ENCODE measurements around the gene JAML. TPM values are rescaled to one million over a fixed set of nuclear protein-coding genes. Genes with fewer than 3 reads are reported as not detected.

The JAML gene
- total and polyA plus RNA-seq, 11 donors = 0.90 to 18.4 (median 1.6) TPM

DNA sequence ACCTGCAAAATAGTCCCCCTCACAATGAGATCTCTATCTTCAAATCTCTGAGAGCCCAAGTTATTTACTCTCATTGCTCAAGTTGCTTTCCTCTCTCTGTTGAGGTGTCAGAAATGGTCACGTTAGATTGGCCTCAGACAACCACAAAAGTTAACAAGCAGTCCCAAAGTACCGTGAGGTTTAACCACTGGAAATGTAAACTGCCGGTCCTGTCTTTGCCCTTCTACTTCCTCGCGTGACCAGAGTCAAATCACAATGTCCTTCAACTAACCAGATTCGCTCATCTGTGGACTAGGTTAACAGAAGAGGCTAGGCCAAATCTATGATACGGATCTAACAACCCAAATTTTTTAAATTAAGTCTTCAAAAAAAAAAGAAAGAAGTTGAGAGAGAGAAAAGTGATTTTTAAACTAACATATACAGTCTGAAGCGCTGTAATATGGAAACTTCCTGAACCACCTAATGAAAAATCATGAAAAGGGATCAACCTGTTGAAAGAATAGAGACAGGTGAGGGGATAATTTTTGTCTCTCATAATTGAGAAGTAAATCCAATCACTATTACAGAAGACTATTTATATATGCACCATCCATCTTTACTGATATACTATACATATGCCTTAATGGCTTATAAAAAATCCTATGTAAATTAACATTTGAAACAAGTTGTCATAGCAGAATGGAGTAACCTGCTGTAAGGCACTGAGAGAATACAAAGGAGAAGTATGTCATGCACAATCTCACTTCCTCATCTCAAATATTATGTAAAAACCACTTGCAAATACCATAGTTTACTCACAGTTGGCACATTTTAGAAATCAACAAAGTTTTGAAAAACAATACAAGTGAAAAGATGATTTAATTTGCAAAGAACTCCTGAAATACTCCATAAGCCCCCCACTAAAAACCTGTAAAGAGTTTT is 3.3 kb upstream of the JAML start:
- peaks cover 0 to 62% (median 0%) of the 10 kb centered on the region in 12 donors for H3K4me1 ChIP-seq
- TF ChIP-seq, protein P1, sequence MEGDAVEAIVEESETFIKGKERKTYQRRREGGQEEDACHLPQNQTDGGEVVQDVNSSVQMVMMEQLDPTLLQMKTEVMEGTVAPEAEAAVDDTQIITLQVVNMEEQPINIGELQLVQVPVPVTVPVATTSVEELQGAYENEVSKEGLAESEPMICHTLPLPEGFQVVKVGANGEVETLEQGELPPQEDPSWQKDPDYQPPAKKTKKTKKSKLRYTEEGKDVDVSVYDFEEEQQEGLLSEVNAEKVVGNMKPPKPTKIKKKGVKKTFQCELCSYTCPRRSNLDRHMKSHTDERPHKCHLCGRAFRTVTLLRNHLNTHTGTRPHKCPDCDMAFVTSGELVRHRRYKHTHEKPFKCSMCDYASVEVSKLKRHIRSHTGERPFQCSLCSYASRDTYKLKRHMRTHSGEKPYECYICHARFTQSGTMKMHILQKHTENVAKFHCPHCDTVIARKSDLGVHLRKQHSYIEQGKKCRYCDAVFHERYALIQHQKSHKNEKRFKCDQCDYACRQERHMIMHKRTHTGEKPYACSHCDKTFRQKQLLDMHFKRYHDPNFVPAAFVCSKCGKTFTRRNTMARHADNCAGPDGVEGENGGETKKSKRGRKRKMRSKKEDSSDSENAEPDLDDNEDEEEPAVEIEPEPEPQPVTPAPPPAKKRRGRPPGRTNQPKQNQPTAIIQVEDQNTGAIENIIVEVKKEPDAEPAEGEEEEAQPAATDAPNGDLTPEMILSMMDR (IDR thresholded peaks at IDR 0.05) = no peak
- no peak for TF ChIP-seq POLR2A (IDR thresholded peaks at IDR 0.05)
- WGBS, 4 donors = 91 to 95% (median 92%) methylated on average over 8 of the region's 8 CpGs

DNA sequence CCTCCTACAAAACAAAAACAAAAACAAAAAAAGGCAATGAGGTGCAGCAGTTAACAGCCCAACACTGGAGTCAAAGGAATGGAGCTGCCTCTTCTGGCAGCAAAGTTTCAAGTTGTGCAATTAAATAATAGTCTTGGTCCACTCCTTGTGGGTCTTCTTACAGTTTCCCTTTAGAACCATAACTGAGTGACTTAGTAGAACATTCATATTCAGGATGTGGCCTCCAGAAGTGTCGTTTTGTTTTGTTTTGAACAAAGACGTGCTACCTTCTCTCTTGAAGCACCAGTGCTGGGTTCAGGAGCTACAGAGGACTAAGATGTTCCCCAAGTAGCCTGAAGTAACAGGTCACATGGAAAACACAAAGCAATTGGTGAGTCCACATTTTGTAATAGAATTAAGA is 2.0 kb upstream of the JAML start:
- H3K36me3 ChIP-seq = peaks cover 0 to 6% (median 0%) of the 10 kb centered on the region in 9 donors
- no peaks in the 10 kb centered on the region for H3K27me3 ChIP-seq
- H3K27ac ChIP-seq = peak overlapping the region in 1 of 12 donors; percentile 93
- 62 to 76% (median 71%) methylated on average over 2 of the region's 2 CpGs for WGBS, 4 donors
- TF ChIP-seq, protein P1 (IDR thresholded peaks at IDR 0.05) = no peak
- TF ChIP-seq POLR2A (IDR thresholded peaks at IDR 0.05) = no peak
- H3K9me3 ChIP-seq = no peaks in the 10 kb centered on the region
- DNase-seq (no peak), ATAC-seq (no peak)
- intact Hi-C loops (cut with DNase I) = no loop called here
- peaks cover 0 to 71% (median 0%) of the 10 kb centered on the region in 12 donors for H3K4me1 ChIP-seq
- no peak overlapping the region for H3K4me3 ChIP-seq

More for the DNA sequence above, 3.3 kb upstream of the JAML start:
- ATAC-seq = peak in 1 of 4 donors; percentile 58
- no peaks in the 10 kb centered on the region for H3K27me3 ChIP-seq
- peaks cover 0 to 10% (median 0%) of the 10 kb centered on the region in 9 donors for H3K36me3 ChIP-seq
- H3K9me3 ChIP-seq = no peaks in the 10 kb centered on the region
- H3K27ac ChIP-seq = peak overlapping the region in 3 of 12 donors; percentile 32 to 93 (median 50)
- DNase-seq = no peak
- intact Hi-C loops (cut with DNase I) = no loop called here
- no peak overlapping the region for H3K4me3 ChIP-seq

DNA sequence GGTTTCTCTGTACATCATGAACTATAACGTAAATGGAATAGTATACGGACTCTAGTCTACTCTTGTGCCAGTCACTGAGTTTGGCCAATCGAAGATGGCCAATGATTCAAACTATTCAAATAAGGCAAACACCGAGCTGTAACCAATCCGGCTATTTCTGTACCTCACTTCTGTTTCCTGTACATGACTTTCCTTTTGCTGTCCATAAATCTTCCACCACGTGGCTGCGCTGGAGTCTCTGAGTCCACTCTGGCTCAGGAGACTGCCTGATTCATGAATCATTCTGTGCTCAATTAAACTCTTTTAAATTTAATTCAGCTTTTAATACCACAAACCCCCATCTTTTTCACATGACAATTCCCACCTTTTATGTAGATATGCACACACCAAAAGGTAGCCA is 1.5 kb upstream of the JAML start:
- no peaks in the 10 kb centered on the region for H3K27me3 ChIP-seq
- intact Hi-C loops (cut with DNase I) = no loop called here
- 76 to 83% (median 77%) methylated on average over 7 of the region's 7 CpGs for WGBS, 4 donors
- H3K36me3 ChIP-seq = peaks cover 0 to 6% (median 0%) of the 10 kb centered on the region in 9 donors
- ATAC-seq = no peak
- no peaks in the 10 kb centered on the region for H3K9me3 ChIP-seq
- H3K4me3 ChIP-seq = no peak overlapping the region
- TF ChIP-seq, protein P1 (IDR thresholded peaks at IDR 0.05) = no peak
- no peak for TF ChIP-seq POLR2A (IDR thresholded peaks at IDR 0.05)
- DNase-seq = peak in 1 of 5 donors; percentile 37
- H3K27ac ChIP-seq = peak overlapping the region in 1 of 12 donors; percentile 93
- H3K4me1 ChIP-seq = peaks cover 0 to 76% (median 0%) of the 10 kb centered on the region in 12 donors

DNA sequence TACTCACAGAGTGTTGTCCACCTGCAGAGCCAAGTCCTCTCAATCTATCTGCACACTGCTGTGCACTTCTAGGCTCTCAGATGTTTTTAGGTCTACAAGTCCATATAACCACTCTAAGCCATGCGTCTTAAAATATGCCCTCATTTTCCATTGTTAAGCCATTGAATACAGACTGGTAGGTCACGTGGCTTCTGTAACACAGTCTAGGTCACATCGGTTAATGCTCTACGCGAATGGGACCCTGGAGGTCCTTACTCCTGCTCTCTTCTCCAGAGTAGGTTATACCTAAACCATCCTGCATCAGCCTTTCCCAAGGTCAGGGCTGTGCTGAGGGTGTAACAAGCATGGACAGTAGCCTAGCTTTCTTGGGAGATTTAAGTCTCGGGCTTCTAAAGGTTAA is 819 bp downstream of the JAML start:
- TF ChIP-seq, protein P1 (IDR thresholded peaks at IDR 0.05) = no peak
- no peak for TF ChIP-seq POLR2A (IDR thresholded peaks at IDR 0.05)
- no peak for DNase-seq
- ATAC-seq = no peak
- Histone ChIP-seq H3K9me3 (no peaks in the 10 kb centered on the region), H3K4me3 (peak overlapping the region in 7 of 12 donors; percentile 10 to 57 (median 32)), H3K36me3 (peaks cover 0 to under 1% (median 0%) of the 10 kb centered on the region in 9 donors), H3K27me3 (peaks cover 0 to 5% (median 0%) of the 10 kb centered on the region in 9 donors), H3K4me1 (peaks cover 0 to 79% (median 0%) of the 10 kb centered on the region in 12 donors), H3K27ac (peak overlapping the region in 2 of 12 donors; percentile 17 to 93)
- WGBS, 4 donors = 85 to 95% (median 89%) methylated on average over 6 of the region's 6 CpGs
- intact Hi-C loops (cut with DNase I) = no loop called here

All from heart left ventricle (tissue), 16 donors.